Psoas muscle (tissue), 8 donors: ENCODE measurements around the gene LMAN1L. TPM values are rescaled to one million over a fixed set of nuclear protein-coding genes. Genes with fewer than 3 reads are reported as not detected.

Experiments
- ATAC-seq, 4 donors: fragments of 200-7000 bp; cut with Tn5 transposase; one replicate each; pipeline ENCODE4 v1.9.1; 2020; ENCODE audit warnings: moderate library complexity in 3 of 4, mild to moderate bottlenecking in 2 of 4
- DNase-seq, 2 donors: peaks; one replicate each; pipeline ENCODE4 v3.0.0-alpha.2; 2020
- H3K27ac ChIP-seq: fragments of 200-600 bp; one replicate; pipeline ENCODE4 v1.8.0; 2022
- H3K27me3 ChIP-seq, 3 donors: fragments of 200-600 bp in 1 of 3; one replicate each; pipeline versions ENCODE4 v1.6.1 to v1.8.0; 2013 to 2022; ENCODE audit warnings: low read length in 2 of 3, mild to moderate bottlenecking in 2 of 3, moderate library complexity in 1 of 3; ENCODE audit not compliant: insufficient read depth in 3 of 3
- H3K36me3 ChIP-seq, 2 donors: fragments of 200-600 bp in 1 of 2; one replicate each; pipeline versions ENCODE4 v1.6.1 to v1.8.0; 2013 to 2022; ENCODE audit warnings: low read depth in 1 of 2, mild to moderate bottlenecking in 1 of 2, moderate library complexity in 1 of 2; ENCODE audit not compliant: insufficient read depth in 1 of 2
- H3K4me1 ChIP-seq: fragments of 200-600 bp; one replicate; pipeline ENCODE4 v1.8.0; 2022
- H3K4me3 ChIP-seq: fragments of 200-600 bp; one replicate; pipeline ENCODE4 v1.8.0; 2022; ENCODE audit warnings: mild to moderate bottlenecking
- H3K9me3 ChIP-seq: fragments of 200-600 bp; one replicate; pipeline ENCODE4 v1.8.0; 2022
- WGBS, 3 donors: extraction: QIAGEN DNeasy Blood & Tissue Kit; methylation state at CpG; one replicate each; pipeline versions ENCODE4 v1.1.6 to v1.1.7; 2013; 5-methylcytosine and 5-hydroxymethylcytosine counted together
- intact Hi-C, 2 donors: fragments of 100-400 bp; cut with DNase I; formaldehyde crosslinking; loops; one replicate each; pipeline versions ENCODE4 v1.11.0 to v1.14.2; 2022
- polyA plus RNA-seq, 3 donors: library from polyadenylated mRNA; stranded (reverse); fragments of 200-250 nt; gene quantifications; one replicate each; pipeline ENCODE4 v1.2.3, GENCODE V29; 2013
- total RNA-seq, 4 donors: library from RNA; stranded (reverse); fragmentation: NEBNext Ultra II Directional in 2 of 4; extraction: Animal tissue kit (Norgen Biotek cat#: 25700) in 2 of 4; gene quantifications; one replicate each; pipeline versions ENCODE4 v1.2.1 to v1.2.4, GENCODE V29; 2021 to 2023
- TF ChIP-seq, protein P1 (sequence below): fragments of 200-600 bp; IDR thresholded peaks from one replicate; pipeline ENCODE4 v1.8.0; 2022; ENCODE audit warnings: antibody characterized with exemption
- donor health status: healthy with polysubstance abuse.
- donor health status: DM: no; HTN: no; CAD: no; lungs with moderate emphysema.
- donor health status: Bipolar disorder and iron deficiency.
- donor health status: healthy.
- donor health status: DM: yes; HTN: yes; CAD: no.
- donor health status: DM: no; HTN: no; CAD: no.
- donor health status: DM: no; HTN: no; CAD: no.
- donor health status: DM: yes; HTN: yes; CAD: no.

LMAN1L gene
- total and polyA plus RNA-seq, 7 donors = 0.36 to 0.66 TPM; not detected in 5

GRCh38 chr15:74869726-74870407 lies 57.2 kb downstream of the LMAN1L start:
- Histone ChIP-seq H3K36me3 (peaks cover 0 to 3% of the 10 kb centered on the region in 2 donors), H3K27ac (peak overlapping the region; percentile 77), H3K4me3 (peak overlapping the region; percentile 39), H3K9me3 (no peaks in the 10 kb centered on the region), H3K4me1 (peaks cover 60% of the 10 kb centered on the region), H3K27me3 (no peaks in the 10 kb centered on the region)
- peak; percentile 36 to 66 (median 50) for ATAC-seq
- TF ChIP-seq, protein P1, sequence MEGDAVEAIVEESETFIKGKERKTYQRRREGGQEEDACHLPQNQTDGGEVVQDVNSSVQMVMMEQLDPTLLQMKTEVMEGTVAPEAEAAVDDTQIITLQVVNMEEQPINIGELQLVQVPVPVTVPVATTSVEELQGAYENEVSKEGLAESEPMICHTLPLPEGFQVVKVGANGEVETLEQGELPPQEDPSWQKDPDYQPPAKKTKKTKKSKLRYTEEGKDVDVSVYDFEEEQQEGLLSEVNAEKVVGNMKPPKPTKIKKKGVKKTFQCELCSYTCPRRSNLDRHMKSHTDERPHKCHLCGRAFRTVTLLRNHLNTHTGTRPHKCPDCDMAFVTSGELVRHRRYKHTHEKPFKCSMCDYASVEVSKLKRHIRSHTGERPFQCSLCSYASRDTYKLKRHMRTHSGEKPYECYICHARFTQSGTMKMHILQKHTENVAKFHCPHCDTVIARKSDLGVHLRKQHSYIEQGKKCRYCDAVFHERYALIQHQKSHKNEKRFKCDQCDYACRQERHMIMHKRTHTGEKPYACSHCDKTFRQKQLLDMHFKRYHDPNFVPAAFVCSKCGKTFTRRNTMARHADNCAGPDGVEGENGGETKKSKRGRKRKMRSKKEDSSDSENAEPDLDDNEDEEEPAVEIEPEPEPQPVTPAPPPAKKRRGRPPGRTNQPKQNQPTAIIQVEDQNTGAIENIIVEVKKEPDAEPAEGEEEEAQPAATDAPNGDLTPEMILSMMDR = no peak
- peak; percentile 67 to 85 for DNase-seq
- intact Hi-C loops = no loop called here
- WGBS, 3 donors = 10 to 25% (median 15%) methylated on average over 6 of the region's 6 CpGs

DNA sequence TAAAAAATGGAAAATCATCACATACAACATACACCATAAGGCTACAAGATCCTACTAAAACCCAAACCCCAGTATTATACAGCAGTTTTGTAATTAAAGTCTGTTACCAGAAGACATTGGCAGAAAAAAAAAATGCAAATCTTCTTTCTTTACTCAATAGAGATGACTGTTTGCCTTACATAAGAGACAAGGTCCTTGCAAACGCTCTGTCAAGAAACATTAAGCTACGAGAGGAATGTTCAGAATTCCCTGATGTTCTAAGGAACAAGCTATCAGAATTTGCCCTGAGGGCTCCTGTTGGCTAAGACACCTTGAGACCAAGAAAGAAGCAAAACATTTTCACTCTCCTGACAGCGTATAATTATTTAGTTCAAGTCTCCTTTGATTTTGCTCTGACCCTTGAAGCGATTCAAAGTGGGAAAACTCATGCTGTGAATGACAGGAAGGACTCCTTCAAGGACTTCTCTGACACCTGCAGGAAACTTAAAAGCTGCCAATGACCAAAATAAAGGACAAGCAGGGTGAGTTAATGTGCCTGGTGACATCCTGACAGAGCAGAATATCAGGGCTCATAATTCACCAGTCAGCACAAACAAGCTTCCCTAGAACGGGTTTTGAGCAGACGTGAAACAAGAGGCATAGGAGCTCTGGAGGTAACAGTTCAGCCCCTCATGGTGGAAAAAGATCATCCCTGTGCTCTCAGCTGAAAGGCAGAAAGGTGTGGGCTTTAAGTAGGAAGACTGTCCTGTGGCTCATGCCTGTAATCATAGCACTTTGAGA lies 58.0 kb downstream of the LMAN1L start:
- intact Hi-C loops = no loop called here
- no peak for ATAC-seq
- H3K9me3 ChIP-seq = no peaks in the 10 kb centered on the region
- peak overlapping the region; percentile 77 for H3K27ac ChIP-seq
- no peaks in the 10 kb centered on the region for H3K27me3 ChIP-seq
- WGBS, 3 donors = 26 to 49% (median 34%) methylated on average over 6 of the region's 6 CpGs
- peaks cover 0 to 3% of the 10 kb centered on the region in 2 donors for H3K36me3 ChIP-seq
- H3K4me1 ChIP-seq = peaks cover 60% of the 10 kb centered on the region
- TF ChIP-seq, protein P1 = no peak
- peak overlapping the region; percentile 39 for H3K4me3 ChIP-seq
- DNase-seq = no peak

DNA sequence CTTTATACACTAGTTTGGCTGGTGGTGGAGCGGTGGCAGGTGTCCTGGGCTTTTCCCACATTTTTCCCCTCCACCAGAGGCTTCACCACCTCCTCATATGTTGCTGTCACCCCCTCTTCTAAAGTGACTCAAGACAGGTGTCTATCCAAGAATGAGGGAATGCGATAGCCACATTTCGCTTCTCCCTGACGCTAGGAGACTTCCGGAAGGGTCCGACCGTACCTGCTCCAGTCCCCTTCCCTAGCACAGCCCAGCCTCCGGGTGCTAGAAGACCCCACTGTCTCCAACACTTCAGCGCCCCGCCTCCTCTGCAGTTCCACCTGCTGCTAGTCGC lies 60.0 kb downstream of the LMAN1L start:
- Histone ChIP-seq H3K4me3 (peak overlapping the region; percentile 88), H3K27ac (peak overlapping the region; percentile 99), H3K4me1 (peaks cover 46% of the 10 kb centered on the region), H3K9me3 (no peaks in the 10 kb centered on the region), H3K27me3 (no peaks in the 10 kb centered on the region), H3K36me3 (peaks cover 0 to 3% of the 10 kb centered on the region in 2 donors)
- 0% methylated on average over 11 of the region's 11 CpGs for WGBS, 3 donors
- DNase-seq = no peak
- no peak for ATAC-seq
- TF ChIP-seq, protein P1 = no peak
- intact Hi-C loops = no loop called here

DNA sequence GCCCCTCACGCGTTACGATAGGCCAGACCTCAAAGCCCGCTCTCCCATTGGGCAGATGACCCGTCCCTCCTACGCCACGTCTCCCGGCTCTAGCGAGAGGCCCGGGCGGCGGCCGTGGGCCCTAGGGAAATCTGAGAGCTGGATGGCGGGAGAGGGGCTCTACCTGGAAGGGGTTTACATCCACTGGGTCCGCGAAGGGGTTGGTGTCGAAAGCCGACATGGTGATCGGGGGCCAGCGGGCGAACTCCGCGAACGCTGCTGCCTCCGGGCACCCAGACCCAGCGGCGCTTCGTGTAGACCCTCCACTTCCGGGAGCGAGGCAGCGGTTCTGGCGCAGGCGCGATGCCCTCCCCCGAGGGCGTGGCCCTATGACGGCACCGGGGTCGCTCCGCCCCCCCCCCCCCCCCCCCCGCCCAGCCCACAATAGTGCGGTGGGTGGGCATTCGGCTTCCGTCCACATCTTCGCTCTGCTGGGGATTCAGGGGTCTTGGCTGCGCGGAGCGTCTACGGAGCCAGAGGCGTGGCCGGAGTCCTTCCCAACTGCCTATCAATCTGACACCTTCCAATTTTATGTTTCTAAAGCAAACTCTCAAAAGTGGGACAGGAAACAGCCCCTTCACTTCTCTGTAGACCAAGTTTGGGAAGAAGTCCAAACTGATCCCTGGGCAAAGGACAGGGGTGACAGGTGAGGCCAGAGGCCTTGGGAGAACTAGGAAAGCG lies 60.6 kb downstream of the LMAN1L start, which contains the start of gene SCAMP2:
SCAMP2 (minus strand) TSS at position 330 of the 720 bp plus-strand sequence; CDS start at position 220, 110 bp downstream.
- Histone ChIP-seq H3K36me3 (peaks cover 0 to 3% of the 10 kb centered on the region in 2 donors), H3K27me3 (no peaks in the 10 kb centered on the region), H3K9me3 (no peaks in the 10 kb centered on the region), H3K27ac (peak within 1 kb of the TSS; percentile 99), H3K4me1 (peaks cover 41% of the 10 kb centered on the region), H3K4me3 (peak within 1 kb of the TSS; percentile 88)
- intact Hi-C loops = no loop called here
- peak; percentile 87 to 97 (median 92) for ATAC-seq
- 1% methylated on average over 32 to 48 of the region's 52 CpGs for WGBS, 3 donors
- DNase-seq = peak; percentile 94 to 97
- TF ChIP-seq, protein P1 = no peak
